Thymus (tissue), 11 donors: ENCODE results near the gene CHRDL2. TPM values are rescaled to one million over a fixed set of nuclear protein-coding genes. Genes with fewer than 3 reads are reported as not detected.

ENCODE experiments used
- DNase-seq, 9 donors: peaks; one replicate each; pipeline ENCODE4 v3.0.0-alpha.2; 2013; ENCODE audit warnings: low spot score in 9 of 9, low read depth in 6 of 9, missing footprints in 1 of 9
- H3K27ac ChIP-seq, 2 donors: one replicate each; pipeline ENCODE4 v1.5.1; 2013; ENCODE audit warnings: control low read depth in 1 of 2, low read depth in 1 of 2, low read length in 1 of 2, mild to moderate bottlenecking in 1 of 2, moderate library complexity in 1 of 2
- H3K27me3 ChIP-seq, 2 donors: one replicate each; pipeline ENCODE4 v1.5.1; 2013; ENCODE audit warnings: low read length in 1 of 2; ENCODE audit not compliant: control insufficient read depth in 2 of 2, insufficient read depth in 1 of 2
- H3K36me3 ChIP-seq, 2 donors: one replicate each; pipeline ENCODE4 v1.5.1; 2013; ENCODE audit warnings: low read length in 1 of 2, mild to moderate bottlenecking in 1 of 2, moderate library complexity in 1 of 2; ENCODE audit not compliant: control insufficient read depth in 2 of 2, insufficient read depth in 2 of 2
- H3K4me1 ChIP-seq, 2 donors: one replicate each; pipeline ENCODE4 v1.5.1; 2013; ENCODE audit warnings: low read length in 2 of 2; ENCODE audit not compliant: control insufficient read depth in 2 of 2, insufficient read depth in 2 of 2
- H3K4me3 ChIP-seq, 2 donors: one replicate each; pipeline ENCODE4 v1.5.1; 2013; ENCODE audit warnings: low read length in 2 of 2, control low read depth in 1 of 2, mild to moderate bottlenecking in 1 of 2
- H3K9me3 ChIP-seq, 2 donors: one replicate each; pipeline ENCODE4 v1.5.1; 2013; ENCODE audit warnings: low read length in 1 of 2, mild to moderate bottlenecking in 1 of 2; ENCODE audit not compliant: control insufficient read depth in 2 of 2, insufficient read depth in 1 of 2
- WGBS: extraction: QIAGEN DNeasy Blood & Tissue Kit; methylation state at CpG from one replicate; pipeline ENCODE4 v1.1.7; 2013; 5-methylcytosine and 5-hydroxymethylcytosine counted together
- polyA plus RNA-seq: library from polyadenylated mRNA; stranded (reverse); fragments of 200-250 nt; gene quantifications from one replicate; pipeline ENCODE4 v1.2.3, GENCODE V29; 2013
- total RNA-seq: library from RNA; stranded (reverse); fragments of 120-200 nt; gene quantifications from one replicate; pipeline ENCODE4 v1.2.4, GENCODE V29; 2013
- donor health status: healthy.

Gene CHRDL2
- total and polyA plus RNA-seq, 2 donors: 0.30 TPM; not detected in 1

- Histone ChIP-seq H3K4me3 (no peak overlapping the region), H3K9me3 (no peaks in the 10 kb centered on the region), H3K36me3 (peaks cover 4 to 23% of the 10 kb centered on the region in 2 donors), H3K27ac (no peak overlapping the region), H3K4me1 (no peaks in the 10 kb centered on the region), H3K27me3 (no peaks in the 10 kb centered on the region)
- DNase-seq: no peak
- 99% methylated on average over 3 of the region's 3 CpGs for WGBS
Observed at GRCh38 chr11:74647831-74648230, 83.4 kb downstream of the CHRDL2 start.

- no peak overlapping the region for H3K4me3 ChIP-seq
- no peaks in the 10 kb centered on the region for H3K27me3 ChIP-seq
- peaks cover 4 to 23% of the 10 kb centered on the region in 2 donors for H3K36me3 ChIP-seq
- DNase-seq: no peak
- H3K27ac ChIP-seq: no peak overlapping the region
- no peaks in the 10 kb centered on the region for H3K4me1 ChIP-seq
- H3K9me3 ChIP-seq: no peaks in the 10 kb centered on the region
Observed at GRCh38 chr11:74647404-74647803, 83.8 kb downstream of the CHRDL2 start.

GRCh38 chr11:74646954-74647353 lies 84.3 kb downstream of the CHRDL2 start:
- H3K36me3 ChIP-seq: peaks cover 5 to 25% of the 10 kb centered on the region in 2 donors
- DNase-seq: no peak

More at GRCh38 chr11:74646954-74647353, 84.3 kb downstream of the CHRDL2 start:
- Histone ChIP-seq H3K9me3 (no peaks in the 10 kb centered on the region), H3K27ac (no peak overlapping the region), H3K27me3 (no peaks in the 10 kb centered on the region), H3K4me3 (no peak overlapping the region), H3K4me1 (no peaks in the 10 kb centered on the region)
- WGBS: 98% methylated on average over 7 of the region's 7 CpGs

Other genes with a start within 250 kb of the CHRDL2 start
- gene LIPT2, start 237.7 kb downstream of the CHRDL2 start, total RNA-seq: 6.1 TPM
- 2.3 TPM for gene LIPT2, start 237.7 kb downstream of the CHRDL2 start, polyA plus RNA-seq
- 12.3 TPM for gene POLD3, start 138.8 kb downstream of the CHRDL2 start, total RNA-seq
- gene POLD3, start 138.8 kb downstream of the CHRDL2 start, polyA plus RNA-seq: 7.5 TPM
- 13.0 TPM for gene RNF169, start 17.4 kb upstream of the CHRDL2 start, total RNA-seq
- gene RNF169, start 17.4 kb upstream of the CHRDL2 start, polyA plus RNA-seq: 5.5 TPM
- 3.8 TPM for gene XRRA1, start 217.7 kb upstream of the CHRDL2 start, total RNA-seq
- 5.2 TPM for gene XRRA1, start 217.7 kb upstream of the CHRDL2 start, polyA plus RNA-seq
- 29.3 TPM for gene SPCS2, start 217.8 kb upstream of the CHRDL2 start, total RNA-seq
- gene SPCS2, start 217.8 kb upstream of the CHRDL2 start, polyA plus RNA-seq: 187 TPM